ENCODE measurements around the gene FAM83D. TPM values are rescaled to one million over a fixed set of nuclear protein-coding genes. Genes with fewer than 3 reads are reported as not detected.
A peak's percentile ranks its signal among the peaks of the same experiment; 100 is the strongest.

Gene FAM83D
- total RNA-seq, 4 donors from 2014 or later, result 6.3 to 13.5 (median 7.8) TPM

DNA sequence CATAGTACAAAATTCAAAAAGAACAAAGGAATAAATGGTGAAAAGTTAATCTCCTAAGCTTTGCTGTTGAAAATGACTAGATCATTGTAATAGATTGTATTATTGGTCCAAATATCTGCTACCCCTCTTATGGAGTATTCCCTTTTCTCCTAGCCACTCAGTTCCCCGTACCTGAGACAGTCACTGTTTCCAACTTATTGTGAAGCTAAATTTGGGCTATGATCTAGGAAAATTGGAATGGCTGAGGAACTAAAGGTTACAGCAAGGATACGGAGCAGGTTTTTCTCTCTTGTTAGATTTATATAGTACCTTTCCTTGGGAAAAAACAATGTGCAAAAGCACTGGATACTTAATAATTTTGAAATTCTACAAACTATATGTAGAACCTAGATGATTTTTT is 53.2 kb downstream of the FAM83D start:
- Histone ChIP-seq H3K9me3 (no peaks in the 10 kb centered on the region), H3K4me3 (no peak overlapping the region), H3K27ac (peak overlapping the region in 1 of 4 donors; percentile 29), H3K27me3 (no peaks in the 10 kb centered on the region), H3K36me3 (no peaks in the 10 kb centered on the region), H3K4me1 (peaks cover 0 to under 1% (median 0%) of the 10 kb centered on the region in 4 donors)
- DNase-seq, result no peak
- no peak for TF ChIP-seq POLR2A (IDR thresholded peaks at IDR 0.05)
- TF ChIP-seq, protein P1, sequence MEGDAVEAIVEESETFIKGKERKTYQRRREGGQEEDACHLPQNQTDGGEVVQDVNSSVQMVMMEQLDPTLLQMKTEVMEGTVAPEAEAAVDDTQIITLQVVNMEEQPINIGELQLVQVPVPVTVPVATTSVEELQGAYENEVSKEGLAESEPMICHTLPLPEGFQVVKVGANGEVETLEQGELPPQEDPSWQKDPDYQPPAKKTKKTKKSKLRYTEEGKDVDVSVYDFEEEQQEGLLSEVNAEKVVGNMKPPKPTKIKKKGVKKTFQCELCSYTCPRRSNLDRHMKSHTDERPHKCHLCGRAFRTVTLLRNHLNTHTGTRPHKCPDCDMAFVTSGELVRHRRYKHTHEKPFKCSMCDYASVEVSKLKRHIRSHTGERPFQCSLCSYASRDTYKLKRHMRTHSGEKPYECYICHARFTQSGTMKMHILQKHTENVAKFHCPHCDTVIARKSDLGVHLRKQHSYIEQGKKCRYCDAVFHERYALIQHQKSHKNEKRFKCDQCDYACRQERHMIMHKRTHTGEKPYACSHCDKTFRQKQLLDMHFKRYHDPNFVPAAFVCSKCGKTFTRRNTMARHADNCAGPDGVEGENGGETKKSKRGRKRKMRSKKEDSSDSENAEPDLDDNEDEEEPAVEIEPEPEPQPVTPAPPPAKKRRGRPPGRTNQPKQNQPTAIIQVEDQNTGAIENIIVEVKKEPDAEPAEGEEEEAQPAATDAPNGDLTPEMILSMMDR (IDR thresholded peaks at IDR 0.05), result no peak

DNA sequence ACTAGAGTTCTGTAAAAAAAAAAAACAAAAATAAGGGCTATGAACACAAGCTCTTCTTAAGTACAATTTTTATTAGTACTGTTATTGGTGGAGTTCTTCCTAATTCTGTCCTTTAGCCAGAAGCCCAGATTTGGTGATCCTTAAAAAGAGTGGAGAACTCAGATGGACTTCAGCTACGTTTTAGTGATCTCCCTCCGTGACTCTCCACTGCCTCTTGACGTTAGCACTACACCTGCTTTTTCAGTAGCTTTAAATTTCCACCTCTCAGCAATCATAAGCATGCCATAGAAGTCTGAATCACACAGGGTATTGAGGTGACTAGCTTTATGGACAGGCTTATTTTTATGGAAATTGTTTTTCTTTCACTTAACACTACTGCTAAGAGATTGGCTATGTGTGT is 53.6 kb downstream of the FAM83D start:
- peak overlapping the region in 1 of 4 donors; percentile 29 for H3K27ac ChIP-seq
- no peaks in the 10 kb centered on the region for H3K36me3 ChIP-seq
- no peaks in the 10 kb centered on the region for H3K27me3 ChIP-seq
- H3K4me3 ChIP-seq, result no peak overlapping the region
- no peaks in the 10 kb centered on the region for H3K9me3 ChIP-seq
- H3K4me1 ChIP-seq, result peaks cover 0 to 4% (median 0%) of the 10 kb centered on the region in 4 donors
- TF ChIP-seq POLR2A (IDR thresholded peaks at IDR 0.05), result no peak
- TF ChIP-seq, protein P1 (IDR thresholded peaks at IDR 0.05), result no peak
- no peak for DNase-seq

DNA sequence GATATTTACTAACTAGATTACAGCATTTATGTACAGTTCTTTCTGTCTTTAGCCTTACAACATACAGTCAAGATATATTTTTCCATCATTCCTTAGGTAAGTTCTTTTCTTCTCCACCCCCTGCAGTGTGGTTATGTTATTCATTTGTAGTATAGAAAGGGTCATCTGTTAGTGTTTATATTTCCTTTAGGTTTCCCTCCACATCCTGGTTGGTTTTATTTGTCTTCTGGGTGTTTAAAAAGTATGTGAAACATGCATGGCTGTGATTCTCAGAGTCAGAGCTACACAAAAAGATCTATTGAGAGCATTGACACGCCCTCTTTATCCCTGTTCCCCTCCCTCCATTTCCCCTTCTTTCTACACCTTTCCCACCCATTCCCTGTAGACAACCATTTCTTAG is 56.1 kb downstream of the FAM83D start:
- no peaks in the 10 kb centered on the region for H3K36me3 ChIP-seq
- no peak for TF ChIP-seq POLR2A (IDR thresholded peaks at IDR 0.05)
- TF ChIP-seq, protein P1 (IDR thresholded peaks at IDR 0.05), result no peak
- no peak overlapping the region for H3K27ac ChIP-seq
- no peak for DNase-seq
- H3K9me3 ChIP-seq, result no peaks in the 10 kb centered on the region
- no peaks in the 10 kb centered on the region for H3K27me3 ChIP-seq
- H3K4me3 ChIP-seq, result no peak overlapping the region
- H3K4me1 ChIP-seq, result peaks cover 0 to 26% (median 0%) of the 10 kb centered on the region in 4 donors

DNA sequence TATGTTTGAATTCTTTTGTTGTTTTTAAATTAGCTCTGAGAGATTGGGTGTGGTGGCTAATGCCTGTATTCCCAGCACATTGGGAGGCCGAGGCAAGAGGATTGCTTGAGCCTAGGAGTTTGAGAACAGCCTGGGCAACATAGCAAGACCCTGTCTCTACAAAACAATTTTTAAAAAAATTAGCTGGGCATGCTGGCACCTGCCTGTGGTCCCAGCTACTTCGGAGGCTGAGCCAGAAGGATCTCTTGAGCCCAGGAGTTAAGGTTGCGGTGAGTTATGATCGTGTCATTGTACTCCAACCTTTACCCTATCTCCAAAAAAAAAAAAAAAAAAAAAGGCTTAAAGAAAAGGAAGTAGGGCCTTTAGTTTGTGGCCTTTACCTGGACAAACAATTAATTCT is 58.8 kb downstream of the FAM83D start:
- H3K27ac ChIP-seq, result peak overlapping the region in 3 of 4 donors; percentile 7 to 77 (median 48)
- no peaks in the 10 kb centered on the region for H3K36me3 ChIP-seq
- H3K27me3 ChIP-seq, result no peaks in the 10 kb centered on the region
- H3K4me3 ChIP-seq, result no peak overlapping the region
- H3K4me1 ChIP-seq, result peaks cover 0 to 26% (median 0%) of the 10 kb centered on the region in 4 donors
- TF ChIP-seq, protein P1 (IDR thresholded peaks at IDR 0.05), result no peak
- TF ChIP-seq POLR2A (IDR thresholded peaks at IDR 0.05), result no peak
- no peaks in the 10 kb centered on the region for H3K9me3 ChIP-seq
- DNase-seq, result no peak

DNA sequence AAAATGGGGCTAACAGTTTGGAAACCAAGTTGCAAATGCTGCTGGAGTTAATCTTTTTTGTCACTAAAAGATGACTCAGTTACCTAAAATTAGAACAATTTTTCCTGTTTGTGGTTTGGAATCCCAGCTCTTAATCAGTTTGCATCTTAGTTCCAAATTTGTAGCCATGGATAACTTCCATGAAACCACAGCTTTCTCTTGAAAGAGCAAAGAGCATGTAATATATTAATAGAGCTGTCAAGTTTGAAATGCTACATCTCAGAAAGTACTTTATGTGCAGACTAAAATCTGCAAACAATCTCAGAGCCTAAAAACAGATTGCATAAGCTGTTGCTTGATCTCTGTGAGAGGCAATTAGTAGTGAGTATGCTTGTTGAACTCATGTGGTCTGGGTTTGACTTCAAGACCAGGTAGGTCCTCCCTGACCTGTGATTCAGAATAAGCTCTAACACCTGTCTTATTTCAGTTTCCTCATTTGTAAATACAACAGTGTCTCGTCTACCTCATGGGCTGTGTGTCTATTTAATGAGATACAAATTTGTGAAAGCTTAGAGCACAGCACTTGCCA is 59.5 kb downstream of the FAM83D start:
- Histone ChIP-seq H3K27ac (peak overlapping the region in 3 of 4 donors; percentile 7 to 77 (median 48)), H3K9me3 (no peaks in the 10 kb centered on the region), H3K4me1 (peaks cover 0 to 26% (median 0%) of the 10 kb centered on the region in 4 donors), H3K27me3 (no peaks in the 10 kb centered on the region), H3K36me3 (no peaks in the 10 kb centered on the region), H3K4me3 (no peak overlapping the region)
- TF ChIP-seq, protein P1 (IDR thresholded peaks at IDR 0.05), result no peak
- TF ChIP-seq POLR2A (IDR thresholded peaks at IDR 0.05), result no peak
- DNase-seq, result no peak
